IMR-90 (cell line): ENCODE measurements around the gene PRODH2. TPM values are rescaled to one million over a fixed set of nuclear protein-coding genes. Genes with fewer than 3 reads are reported as not detected.

Experiments
- ATAC-seq: fragments of 200-7000 bp; cut with Tn5 transposase; 2 replicates; pipeline ENCODE4 v1.9.1; 2020; ENCODE audit warnings: low read depth, mild to moderate bottlenecking, moderate library complexity
- BruUV-seq: library from RNA; stranded (reverse); fragments of 400-500 nt; replicated peaks from 2 replicates; lab custom pipeline; 2021; lab: Mats Ljungman, UMichigan
- CTCF ChIA-PET: fragments of 300-600 bp; formaldehyde crosslinking; extraction: SDS; loops from one replicate; lab custom pipeline; 2021; ENCODE audit warnings: antibody characterized with exemption; lab: Yijun Ruan, JAX
- POLR2A ChIA-PET: fragments of 300-600 bp; sonication (Branson Sonifier 250); formaldehyde crosslinking; loops from one replicate; lab custom pipeline; 2022; ENCODE audit warnings: antibody characterized with exemption; ENCODE audit not compliant: unreplicated experiment; lab: Charles Lee
- DNase-seq: peaks from one replicate; pipeline ENCODE4 v3.0.0; 2013
- H2AFZ ChIP-seq: replicated peaks from 2 replicates; pipeline ENCODE3; 2013; ENCODE audit warnings: low read length, mild to moderate bottlenecking; ENCODE audit not compliant: poor library complexity
- H2AK5ac ChIP-seq: 2 replicates; pipeline ENCODE4 v1.6.1; 2013; ENCODE audit warnings: low read depth, low read length, inconsistent platforms
- H2AK9ac ChIP-seq: replicated peaks from 2 replicates; pipeline ENCODE3; 2013; ENCODE audit warnings: mild to moderate bottlenecking, low read depth, low read length, moderate library complexity; ENCODE audit not compliant: poor library complexity
- H2BK120ac ChIP-seq: 2 replicates; pipeline ENCODE4 v1.6.1; 2013; ENCODE audit warnings: low read depth, low read length, inconsistent platforms
- H2BK15ac ChIP-seq: 3 replicates; pipeline ENCODE4 v1.6.1; 2013; ENCODE audit warnings: low read depth, low read length, inconsistent platforms
- H2BK20ac ChIP-seq: 2 replicates; pipeline ENCODE4 v1.6.1; 2013; ENCODE audit warnings: low read depth, mild to moderate bottlenecking, inconsistent platforms, low read length, moderate library complexity
- H2BK5ac ChIP-seq: 2 replicates; pipeline ENCODE4 v1.6.1; 2013; ENCODE audit warnings: mild to moderate bottlenecking, low read depth, low read length, inconsistent platforms; ENCODE audit not compliant: poor library complexity, severe bottlenecking
- H3K14ac ChIP-seq: replicated peaks from 2 replicates; pipeline ENCODE4 v1.6.1; 2013; ENCODE audit warnings: low read depth, low read length, inconsistent platforms
- H3K18ac ChIP-seq: 2 replicates; pipeline ENCODE4 v1.6.1; 2013; ENCODE audit warnings: low read depth, low read length, control low read depth
- H3K23ac ChIP-seq: 2 replicates; pipeline ENCODE4 v1.6.1; 2013; ENCODE audit warnings: low read depth, low read length, inconsistent platforms
- H3K27ac ChIP-seq: 2 replicates; pipeline ENCODE4 v1.5.1; 2013; ENCODE audit warnings: mild to moderate bottlenecking, control low read depth, low read length; ENCODE audit not compliant: insufficient read depth
- H3K27me3 ChIP-seq: 2 replicates; pipeline ENCODE4 v1.6.1; 2013; ENCODE audit warnings: low read length; ENCODE audit not compliant: control insufficient read depth, insufficient read depth
- H3K36me3 ChIP-seq: 2 replicates; pipeline ENCODE4 v1.6.1; 2013; ENCODE audit warnings: low read length, mixed read lengths; ENCODE audit not compliant: control insufficient read depth, insufficient read depth
- H3K4ac ChIP-seq: 2 replicates; pipeline ENCODE4 v1.6.1; 2013; ENCODE audit warnings: low read depth, low read length, inconsistent platforms
- H3K4me1 ChIP-seq: 2 replicates; pipeline ENCODE4 v1.6.1; 2013; ENCODE audit warnings: low read length, mixed read lengths; ENCODE audit not compliant: control insufficient read depth, insufficient read depth
- H3K4me2 ChIP-seq: 2 replicates; pipeline ENCODE4 v1.6.1; 2013; ENCODE audit warnings: low read depth, mild to moderate bottlenecking, control low read depth, low read length, moderate library complexity
- H3K4me3 ChIP-seq: 2 replicates; pipeline ENCODE4 v1.5.1; 2013; ENCODE audit warnings: low read depth, mild to moderate bottlenecking, control low read depth, low read length, moderate library complexity; ENCODE audit not compliant: insufficient read depth
- H3K56ac ChIP-seq: 2 replicates; pipeline ENCODE4 v1.6.1; 2013; ENCODE audit warnings: low read length, inconsistent platforms; ENCODE audit not compliant: insufficient read depth; ENCODE audit errors: extremely low read depth
- H3K79me1 ChIP-seq, 2 experiments: 2 replicates each; pipeline ENCODE4 v1.6.1; 2013; ENCODE audit warnings: low read length in 2 of 2, inconsistent platforms in 1 of 2, low read depth in 1 of 2
- H3K9ac ChIP-seq: 2 replicates; pipeline ENCODE4 v1.6.1; 2013; ENCODE audit warnings: low read depth, low read length, control low read depth
- H3K9me1 ChIP-seq: 2 replicates; pipeline ENCODE4 v1.6.1; 2013; ENCODE audit warnings: low read length, inconsistent platforms; ENCODE audit not compliant: insufficient read depth
- H3K9me3 ChIP-seq: 2 replicates; pipeline ENCODE4 v1.6.1; 2013; ENCODE audit warnings: low read length; ENCODE audit not compliant: control insufficient read depth, insufficient read depth
- H4K20me1 ChIP-seq: 2 replicates; pipeline ENCODE4 v1.6.1; 2013; ENCODE audit warnings: low read length, inconsistent platforms; ENCODE audit not compliant: insufficient read depth
- H4K5ac ChIP-seq: 2 replicates; pipeline ENCODE4 v1.6.1; 2013; ENCODE audit warnings: mild to moderate bottlenecking, low read depth, low read length, control low read depth
- H4K8ac ChIP-seq, 2 experiments: 2 replicates each; pipeline ENCODE4 v1.6.1; 2013; ENCODE audit warnings: low read depth in 2 of 2, low read length in 2 of 2, control low read depth in 1 of 2, inconsistent platforms in 1 of 2
- H4K91ac ChIP-seq: 2 replicates; pipeline ENCODE4 v1.6.1; 2013; ENCODE audit warnings: low read depth, low read length, inconsistent platforms; ENCODE audit not compliant: insufficient read depth
- BHLHE40 ChIP-seq: fragments of 150-350 bp; IDR thresholded peaks from 2 replicates; pipeline ENCODE4 v1.6.1; 2016; ENCODE audit warnings: mild to moderate bottlenecking, low read depth, low read length
- CEBPB ChIP-seq: IDR thresholded peaks from 2 replicates; pipeline ENCODE4 v1.6.1; 2012; ENCODE audit warnings: low read depth, low read length, improper control_type of control experiment
- CTCF ChIP-seq: conservative IDR thresholded peaks from 2 replicates; pipeline ENCODE4 v1.5.1; 2012; ENCODE audit warnings: mild to moderate bottlenecking, low read depth, low read length, improper control_type of control experiment
- FOS ChIP-seq: fragments of 150-350 bp; IDR thresholded peaks from 2 replicates; pipeline ENCODE4 v1.6.1; 2016; ENCODE audit warnings: low read depth, low read length
- MAZ ChIP-seq: IDR thresholded peaks from 2 replicates; pipeline ENCODE4 v1.6.1; 2012; ENCODE audit warnings: low read depth, mild to moderate bottlenecking, low read length, improper control_type of control experiment, moderate library complexity, borderline replicate concordance
- MXI1 ChIP-seq: IDR thresholded peaks from 2 replicates; pipeline ENCODE4 v1.6.1; 2012; ENCODE audit warnings: low read depth, mild to moderate bottlenecking, low read length, moderate library complexity, borderline replicate concordance
- POLR2A ChIP-seq: IDR thresholded peaks from 2 replicates; pipeline ENCODE4 v1.6.1; 2012; ENCODE audit warnings: mild to moderate bottlenecking, low read depth, low read length
- RCOR1 ChIP-seq: IDR thresholded peaks from 2 replicates; pipeline ENCODE4 v1.6.1; 2012; ENCODE audit warnings: mild to moderate bottlenecking, low read length, improper control_type of control experiment; ENCODE audit not compliant: insufficient replicate concordance
- RFX5 ChIP-seq: IDR thresholded peaks from 2 replicates; pipeline ENCODE4 v1.8.0; 2012; ENCODE audit warnings: low read depth, mild to moderate bottlenecking, low read length, moderate library complexity
- WGBS, 2 experiments: methylation state at CpG; one replicate each; pipeline versions ENCODE4 v1.1.5 to v1.1.7; 2013; ENCODE audit warnings: missing lambda C conversion rate in 2 of 2; ENCODE audit not compliant: insufficient read length in 1 of 2; ENCODE audit errors: extremely low coverage in 2 of 2; 5-methylcytosine and 5-hydroxymethylcytosine counted together
- dilution Hi-C: fragments of 300-500 bp; cut with HindIII; formaldehyde crosslinking; loops from one replicate; pipeline ENCODE4 v1.14.3; 2018; ENCODE audit warnings: low sequenced_read_pairs; ENCODE audit not compliant: unreplicated experiment
- in situ Hi-C: fragments of 300-500 bp; cut with MboI; formaldehyde crosslinking; loops from 3 replicates; pipeline ENCODE4 v1.14.3; 2019; ENCODE audit warnings: low sequenced_read_pairs, inconsistent platforms, mixed read lengths
- intact Hi-C: fragments of 100-400 bp; cut with micrococcal nuclease; formaldehyde crosslinking; loops from 2 replicates; pipeline ENCODE4 v1.10.0; 2022
- polyA plus RNA-seq, 3 experiments: library from polyadenylated mRNA; depleted of rRNA; stranded (reverse); fragments of >200 nt; gene quantifications; 2 replicates each; pipeline ENCODE4 v1.2.3, GENCODE V29; 2012; ENCODE audit warnings: low replicate concordance in 1 of 3
- total RNA-seq: library from RNA; depleted of rRNA; stranded (reverse); fragments of >200 nt; gene quantifications from 2 replicates; pipeline ENCODE4 v1.2.3, GENCODE V29; 2012

PRODH2 gene
- total and polyA plus RNA-seq, 2 of the 4 experiments (the other 2 are of a cell fraction) = not detected

GRCh38 chr19:35752746-35753350 is 59.8 kb downstream of the PRODH2 start:
- dilution Hi-C loops = no loop called here
- WGBS, 2 experiments = 95% methylated on average over 4 of the region's 20 CpGs; no CpG with 5 or more reads in 1 of the 2 experiments
- H4K8ac ChIP-seq = no peak overlapping the region

More at GRCh38 chr19:35752746-35753350, 59.8 kb downstream of the PRODH2 start:
- no peak overlapping the region for H4K5ac ChIP-seq
- ATAC-seq (no peak), DNase-seq (no peak)
- no peak overlapping the region for H2AK5ac ChIP-seq
- 0 out of 2 replicates have a peak, but pooled peaks cover 8% of the 10 kb centered on the region for H3K9me1 ChIP-seq
- H3K36me3 ChIP-seq = peaks cover 29% of the 10 kb centered on the region; the same call in 1 of the 2 replicates
- H2AK9ac ChIP-seq = no peak overlapping the region
- H3K56ac ChIP-seq = no peak overlapping the region
- no peak overlapping the region for H3K23ac ChIP-seq
- H2AFZ ChIP-seq = no peak overlapping the region
- H3K4me3 ChIP-seq = no peak overlapping the region
- H2BK120ac ChIP-seq = no peak overlapping the region
- no peaks in the 10 kb centered on the region for H3K27me3 ChIP-seq
- TF ChIP-seq FOS = no peak
- TF ChIP-seq MAZ = no peak
- no peak for TF ChIP-seq RFX5
- no peak for TF ChIP-seq BHLHE40
- no peak for TF ChIP-seq RCOR1
- no peak for TF ChIP-seq CEBPB
- TF ChIP-seq CTCF = no peak
- TF ChIP-seq MXI1 = no peak
- no peak for TF ChIP-seq POLR2A
- no peaks in the 10 kb centered on the region for H3K9me3 ChIP-seq
- no peak overlapping the region for H3K14ac ChIP-seq
- no peak overlapping the region for H3K18ac ChIP-seq
- no peak overlapping the region for H3K9ac ChIP-seq
- H3K4me2 ChIP-seq = no peak overlapping the region
- H2BK15ac ChIP-seq = no peak overlapping the region
- peaks cover 16% of the 10 kb centered on the region for H3K4me1 ChIP-seq
- H4K91ac ChIP-seq = no peak overlapping the region
- no peak overlapping the region for H2BK5ac ChIP-seq
- peaks cover 6% of the 10 kb centered on the region; the same call in 1 of the 2 replicates for H4K20me1 ChIP-seq
- CTCF ChIA-PET = no interaction called here
- H3K4ac ChIP-seq = no peak overlapping the region
- POLR2A ChIA-PET = no interaction called here
- peaks cover 13 to 63% of the 10 kb centered on the region in 2 experiments; a peak in 3 of 4 replicates for H3K79me1 ChIP-seq
- no peak overlapping the region for H3K27ac ChIP-seq
- in situ Hi-C loops (no loop called here), intact Hi-C loops (no loop called here)
- no TSS peak for BruUV-seq
- no peak overlapping the region for H2BK20ac ChIP-seq
